Stimulated activated CD4-positive, alpha-beta T cell treated with anti-CD3 and anti-CD28 coated beads, Interleukin-12 subunit alpha, Interleukin-12 subunit beta, amount 100 ng/mL, for 48 hours (primary cell): ENCODE data around the gene GSTO2.

Source experiments
- DNase-seq, 3 donors: peaks; one replicate each; pipeline ENCODE4 v3.0.0-alpha.2; 2020; ENCODE audit warnings: low read depth in 2 of 3, low spot score in 1 of 3

GSTO2 gene

DNA sequence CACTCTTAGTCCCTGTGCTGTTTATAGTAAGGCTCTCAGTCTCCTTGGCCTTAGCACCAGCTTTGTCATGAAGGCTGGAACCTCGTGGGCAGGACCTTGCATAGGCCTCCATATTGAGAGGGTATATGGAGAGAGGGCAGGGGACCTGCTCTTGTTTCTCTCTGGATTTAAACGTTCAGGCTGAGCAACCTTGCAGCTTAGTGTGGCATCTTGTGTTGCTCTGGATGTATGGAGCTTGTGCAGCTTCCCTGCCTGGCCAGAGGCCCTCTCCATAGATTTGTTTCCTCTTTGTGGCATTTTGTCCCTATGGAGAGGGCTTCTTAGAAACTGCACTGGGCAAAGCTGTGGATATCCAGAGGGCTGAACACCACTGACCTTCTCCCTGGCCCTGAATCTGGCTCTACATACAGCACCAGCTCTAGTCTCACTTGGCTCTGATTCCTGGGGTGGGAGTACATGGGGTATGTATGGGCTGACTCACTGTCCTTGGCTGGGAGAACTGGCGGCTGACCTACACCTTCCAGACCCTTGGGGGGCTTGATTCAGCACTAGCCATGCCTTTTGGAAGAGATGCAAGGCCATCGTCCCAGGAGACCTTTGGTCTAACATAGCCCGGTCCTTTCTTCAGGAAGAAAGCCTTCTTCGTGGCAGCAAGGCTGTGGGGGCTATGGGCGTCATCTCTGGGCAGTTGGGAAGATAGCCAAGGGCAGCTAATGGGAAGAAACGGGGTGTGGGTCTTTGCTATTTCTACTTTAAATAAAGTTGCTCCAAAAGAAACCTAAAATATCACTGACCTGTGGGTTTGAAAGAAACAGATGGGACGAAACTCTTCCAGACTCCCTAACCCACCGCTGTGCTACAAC is 38.8 kb downstream of the GSTO2 start:
- no peak for DNase-seq

DNA sequence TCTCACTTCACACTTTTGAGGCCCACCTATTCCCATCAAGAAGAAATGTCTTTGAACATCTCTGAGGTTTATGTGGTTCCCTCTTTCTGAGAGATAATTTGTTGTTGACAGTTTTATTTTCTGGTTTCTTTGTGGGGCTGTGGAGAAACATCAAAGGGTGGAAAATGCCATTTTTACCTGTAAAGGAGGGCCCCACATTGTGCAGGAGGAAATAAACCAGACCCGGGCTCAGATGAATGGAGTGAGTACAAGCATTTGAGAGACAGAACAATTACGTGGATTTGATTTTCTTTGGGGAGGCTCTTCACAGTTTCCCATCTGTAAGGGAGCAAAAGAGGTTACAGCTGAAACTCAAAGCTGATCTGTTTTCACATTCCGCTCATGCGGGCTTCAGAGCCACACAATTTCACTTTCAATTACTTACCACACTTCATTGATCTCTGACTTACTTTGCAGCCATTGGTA is 39.5 kb downstream of the GSTO2 start:
- DNase-seq: no peak

DNA sequence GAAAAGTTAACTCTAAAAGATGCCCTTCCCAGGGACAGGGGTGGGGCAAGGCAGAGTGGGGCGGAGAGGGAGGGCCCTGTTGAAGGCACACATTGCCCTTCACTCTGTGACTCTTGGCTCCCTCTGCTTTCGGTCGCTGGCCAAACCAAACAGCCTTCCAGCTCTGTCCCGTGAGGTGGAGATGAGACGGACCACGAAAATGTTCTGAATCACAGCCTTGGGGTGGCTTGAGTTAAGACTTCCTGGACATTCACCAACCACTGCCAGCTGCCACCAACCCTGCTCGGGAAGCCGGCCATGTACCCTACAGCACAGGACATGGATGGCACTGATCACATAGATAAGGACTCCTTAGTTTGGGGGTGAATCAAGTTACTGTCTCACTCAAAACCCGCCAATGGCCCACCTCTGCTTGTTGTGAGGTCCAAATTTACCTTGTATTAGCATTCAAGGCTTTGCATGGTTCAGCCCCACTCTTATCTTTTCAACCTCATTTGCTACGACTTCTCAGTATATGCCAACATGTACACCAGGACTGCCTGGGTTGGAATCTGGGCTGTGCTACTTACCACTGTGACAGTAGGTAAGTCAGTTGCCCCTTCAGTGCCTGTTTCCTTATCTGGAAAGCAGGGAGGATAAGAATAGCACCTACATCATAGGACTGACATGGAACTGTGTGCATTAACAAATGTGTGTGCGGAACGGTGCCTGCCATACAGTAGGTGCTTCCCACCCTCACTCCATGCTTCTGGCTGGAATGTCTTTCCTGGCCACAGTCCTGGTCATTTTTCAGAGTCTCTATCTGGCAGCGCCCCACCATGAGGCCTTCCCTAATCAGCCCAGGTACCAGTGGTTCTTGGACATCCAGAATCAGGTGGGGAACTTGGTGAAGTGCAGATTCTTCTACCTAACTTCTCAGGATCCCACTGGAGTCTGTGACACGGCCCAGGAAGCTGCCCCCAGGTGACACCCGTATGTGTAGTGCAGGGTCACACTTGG is 41.3 kb downstream of the GSTO2 start:
- DNase-seq: no peak

DNA sequence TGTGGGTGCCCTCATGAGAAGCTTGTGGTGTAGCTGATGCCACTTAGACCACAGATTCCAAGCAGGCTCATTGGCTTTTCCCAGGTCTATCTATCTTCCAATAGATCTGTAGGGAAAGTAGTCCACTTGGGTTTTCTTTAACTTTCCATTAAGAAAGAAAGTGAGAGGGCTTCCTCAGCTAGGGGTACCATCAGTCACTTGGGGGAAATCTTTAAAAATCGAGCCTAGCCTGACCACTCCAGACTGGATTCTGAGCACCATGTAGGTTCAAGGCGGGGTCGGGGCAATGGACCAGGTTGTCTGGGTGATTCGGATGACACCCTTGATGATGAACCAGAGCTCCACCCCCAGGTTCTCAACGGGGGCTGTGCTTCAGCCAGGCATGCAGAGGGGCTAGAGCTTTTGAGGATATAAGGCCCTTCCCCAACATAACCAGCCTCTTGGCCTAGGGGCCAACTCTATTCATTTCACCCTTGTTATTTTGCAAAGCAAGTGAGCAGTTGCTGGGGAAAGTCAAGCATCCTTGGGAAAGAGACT is 42.3 kb downstream of the GSTO2 start:
- DNase-seq: no peak

DNA sequence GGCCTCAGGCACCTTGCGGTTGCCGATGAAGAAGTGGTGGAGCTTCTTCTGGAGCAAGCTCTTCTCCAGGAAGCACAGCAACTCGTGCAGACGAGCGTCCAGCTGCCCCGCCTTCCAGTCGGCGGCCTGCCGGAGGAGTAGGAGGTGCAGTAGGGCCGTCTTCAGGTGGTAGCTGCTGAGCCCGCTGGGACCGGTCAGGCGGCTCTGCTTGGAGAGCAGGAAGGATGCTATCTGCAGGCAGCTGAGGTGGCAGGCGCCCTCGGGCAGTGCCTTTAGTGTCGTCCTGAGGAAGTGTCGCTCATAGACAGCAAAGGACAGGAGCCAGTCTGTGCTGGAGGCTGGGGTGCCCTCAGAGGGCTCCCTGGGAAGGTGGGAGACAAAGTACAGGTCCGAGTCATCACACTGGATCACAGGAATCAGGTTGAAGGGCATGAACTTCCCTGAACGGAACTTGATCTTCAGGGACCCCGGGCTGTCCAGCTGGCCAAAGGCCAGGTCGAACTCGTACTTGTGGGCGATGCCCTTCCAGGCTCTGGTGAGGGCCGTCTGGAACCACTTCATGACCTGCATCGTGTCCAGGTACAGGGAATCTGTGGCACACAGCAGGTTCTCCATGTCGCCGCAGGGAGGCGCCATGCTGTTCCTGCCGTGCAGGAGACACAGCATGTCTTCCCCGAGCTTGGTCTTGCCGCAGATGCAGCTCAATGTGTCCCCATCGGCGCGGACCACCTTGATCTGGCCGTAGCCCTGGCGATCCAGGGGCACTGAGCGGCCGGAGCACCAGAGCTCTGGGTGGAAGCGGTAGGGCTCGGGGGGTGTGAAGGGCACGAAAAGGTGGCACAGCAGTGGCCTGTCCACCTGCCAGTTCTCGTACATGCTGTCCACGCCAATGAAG is 45.9 kb downstream of the GSTO2 start:
- no peak for DNase-seq

DNA sequence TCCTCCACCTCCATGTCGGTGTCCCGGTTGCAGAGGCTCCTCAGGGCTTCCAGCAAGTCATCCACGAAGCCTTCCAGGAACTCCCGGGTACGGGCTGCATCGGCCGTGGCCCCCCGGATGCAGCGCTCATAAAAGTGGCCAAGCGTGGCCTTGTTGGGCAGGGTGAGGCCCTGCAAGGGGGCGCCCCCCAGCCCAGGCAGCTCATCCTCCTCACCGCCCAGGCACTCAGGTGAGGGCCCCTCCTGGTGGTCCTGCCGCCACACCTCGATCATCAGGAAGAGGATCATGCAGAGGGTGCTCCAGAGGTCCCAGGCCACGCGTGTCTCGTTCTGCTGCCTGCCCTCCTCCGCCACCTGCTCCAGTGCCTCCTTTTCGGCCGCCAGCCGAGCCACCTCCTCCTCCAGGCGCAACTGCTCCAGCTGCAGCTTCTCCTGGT is 46.5 kb downstream of the GSTO2 start:
- DNase-seq: no peak

DNA sequence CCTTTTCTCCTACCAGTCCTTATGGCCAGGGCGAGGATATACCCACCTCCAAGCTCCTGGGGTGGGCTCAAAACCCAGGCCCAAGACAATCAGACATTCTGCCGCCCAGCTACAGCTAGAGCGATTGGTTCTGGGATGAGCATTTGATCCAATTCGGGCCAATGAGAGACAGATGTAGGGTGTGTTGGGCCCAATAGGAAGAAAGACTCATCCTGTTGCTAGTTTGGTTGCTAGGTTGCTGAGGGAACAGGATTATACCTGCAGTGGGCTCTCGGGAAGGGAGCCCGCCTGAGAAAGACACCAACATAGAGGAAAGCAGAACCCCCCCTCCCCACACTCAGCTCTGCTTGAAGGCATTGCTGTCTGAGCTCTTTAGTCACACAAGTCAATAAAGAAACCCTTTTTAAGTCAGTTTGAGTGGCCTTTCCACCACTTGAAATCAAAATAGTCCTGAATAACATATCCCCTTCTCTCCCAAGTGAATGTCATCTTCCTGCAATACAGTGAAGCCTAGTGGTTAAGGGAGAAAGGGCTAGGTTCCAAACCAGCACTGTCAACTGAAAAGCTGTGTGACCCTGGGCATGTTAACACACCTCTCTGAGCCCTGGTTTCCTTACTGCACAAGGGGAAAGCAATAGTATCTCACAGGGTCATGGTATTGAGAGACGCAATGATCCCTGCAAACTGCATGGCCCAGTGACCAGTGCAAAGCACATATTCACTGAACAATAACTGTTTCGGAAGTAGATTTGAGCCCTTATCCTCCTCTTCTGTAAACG is 47.5 kb downstream of the GSTO2 start:
- no peak for DNase-seq

DNA sequence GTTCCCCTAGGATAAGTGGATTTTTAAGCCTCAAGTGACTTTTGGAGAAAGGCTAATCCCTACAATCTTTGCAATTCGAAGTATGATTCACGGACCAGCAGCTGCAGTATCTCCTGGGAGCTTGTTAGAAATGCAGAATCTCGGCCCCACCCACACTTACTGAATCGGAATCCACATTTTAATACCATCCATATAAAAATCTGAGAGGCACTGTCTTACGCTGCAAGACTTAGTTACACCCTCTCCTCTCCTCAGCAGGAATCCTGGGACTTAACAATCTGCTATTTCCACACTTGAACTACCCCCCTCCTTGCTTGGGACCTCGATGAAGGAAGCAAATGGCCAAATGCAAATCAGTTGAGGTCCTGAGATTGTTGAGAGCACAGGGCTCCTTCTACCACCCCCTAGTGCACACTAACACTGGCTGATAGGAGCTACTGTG is 48.3 kb downstream of the GSTO2 start:
- no peak for DNase-seq

DNA sequence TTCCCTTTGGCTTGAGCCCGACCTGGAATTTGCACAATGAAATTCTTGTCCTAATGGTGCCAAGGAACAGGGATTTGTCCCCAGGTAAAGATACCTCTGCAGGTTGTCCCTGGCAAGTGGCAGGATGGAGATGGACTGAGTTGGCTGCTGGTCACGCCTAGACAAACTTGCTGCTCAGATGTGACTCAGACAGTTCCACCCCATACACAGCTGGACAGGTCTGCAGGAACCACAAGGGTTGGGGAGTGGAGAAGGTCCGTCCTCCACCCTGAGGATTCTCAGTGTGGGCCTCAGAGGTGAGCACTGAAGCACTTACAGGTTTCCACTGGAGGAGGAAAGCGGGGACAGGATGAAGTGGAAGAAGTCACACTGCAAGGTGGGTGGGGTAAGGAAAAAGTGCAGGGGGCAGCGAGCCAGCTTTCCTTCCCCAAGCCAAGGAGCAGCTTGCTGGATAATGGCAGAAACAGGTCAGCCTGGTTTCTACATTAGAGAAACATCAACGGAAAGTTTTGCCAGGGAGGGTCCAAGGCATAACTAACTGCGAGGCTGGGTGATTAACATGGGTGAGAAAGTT is 48.8 kb downstream of the GSTO2 start:
- DNase-seq: no peak

DNA sequence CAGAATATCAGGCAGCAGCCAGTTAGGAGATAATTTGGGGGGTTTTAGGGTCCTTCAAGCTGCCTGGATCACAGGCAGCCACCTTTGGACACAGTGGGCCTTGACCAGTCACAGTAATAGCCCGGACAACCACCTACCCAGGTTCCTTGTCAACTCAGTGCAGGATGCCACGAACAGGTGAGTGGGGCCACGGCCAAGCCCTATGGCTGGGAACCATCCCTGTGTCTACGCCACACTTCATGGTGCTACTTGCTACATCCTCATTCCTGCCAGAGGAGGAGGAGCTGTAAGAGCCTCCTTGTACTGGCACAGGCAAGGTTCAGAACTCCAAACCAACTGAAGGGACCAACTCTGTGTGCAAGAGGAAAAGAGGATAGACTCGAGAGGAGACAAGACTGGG is 49.3 kb downstream of the GSTO2 start:
- DNase-seq: no peak

DNA sequence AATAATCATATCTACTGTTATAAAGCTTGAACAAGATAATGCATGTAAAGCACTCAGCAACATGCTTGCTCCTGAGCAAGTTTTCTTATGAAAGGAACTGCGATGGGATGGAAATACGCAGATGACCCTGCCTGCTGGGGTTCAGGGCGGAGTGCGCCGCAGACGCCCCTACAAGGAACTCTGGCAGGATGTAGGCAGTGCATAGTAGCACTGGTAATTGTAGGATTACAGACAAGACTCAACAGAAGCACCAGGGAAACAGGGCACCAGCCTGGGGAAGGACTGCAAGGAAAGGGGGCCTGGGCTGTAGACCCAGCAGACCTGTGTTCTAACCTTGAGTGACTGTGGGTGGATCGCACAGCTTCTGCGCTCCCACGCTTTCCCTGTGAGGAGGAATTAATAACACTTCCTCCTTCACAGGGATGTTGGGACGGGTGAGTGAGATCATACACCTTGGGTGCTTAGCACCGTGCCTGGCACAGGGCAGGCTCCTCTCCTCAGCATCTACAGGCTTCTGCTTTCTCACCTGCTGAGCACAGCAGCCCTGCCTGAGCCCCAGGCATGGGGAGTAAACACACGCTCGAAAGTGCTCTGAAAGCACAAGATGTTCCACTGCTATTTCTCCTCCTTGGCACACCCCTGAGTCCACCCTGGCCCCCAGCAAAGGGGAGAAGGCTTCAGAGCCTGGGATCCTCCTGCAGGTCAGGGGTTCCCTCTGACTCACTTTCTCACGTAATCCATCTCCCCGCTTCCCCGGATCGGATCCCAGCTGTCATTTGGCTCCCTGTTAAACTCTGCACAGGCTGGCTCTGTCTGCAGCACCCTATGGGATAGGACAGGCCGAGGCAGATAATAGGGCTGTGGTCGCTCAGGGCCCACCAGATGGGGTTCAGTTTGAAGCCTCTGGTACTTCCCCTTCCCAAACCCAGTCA is 50.1 kb downstream of the GSTO2 start:
- no peak for DNase-seq

DNA sequence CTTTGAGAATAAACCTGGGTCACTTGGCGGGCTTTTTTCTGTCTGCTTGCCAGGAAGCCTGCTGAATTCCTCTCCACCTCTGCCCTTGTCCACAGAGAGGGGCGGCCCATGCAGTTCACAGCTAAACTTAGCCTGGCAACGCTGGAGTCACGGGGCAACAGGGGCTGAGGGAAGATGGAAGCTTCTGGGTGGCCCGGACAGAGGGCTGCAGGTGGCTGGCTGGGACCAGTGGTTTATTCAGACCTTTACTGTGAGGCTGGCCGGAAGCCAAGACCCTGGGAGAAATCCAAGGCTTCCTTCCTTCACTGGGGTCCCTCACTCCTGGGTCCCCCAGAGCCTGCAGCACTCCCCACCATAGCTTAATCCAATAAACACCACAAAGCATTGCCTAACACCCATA is 52.2 kb downstream of the GSTO2 start:
- no peak for DNase-seq

DNA sequence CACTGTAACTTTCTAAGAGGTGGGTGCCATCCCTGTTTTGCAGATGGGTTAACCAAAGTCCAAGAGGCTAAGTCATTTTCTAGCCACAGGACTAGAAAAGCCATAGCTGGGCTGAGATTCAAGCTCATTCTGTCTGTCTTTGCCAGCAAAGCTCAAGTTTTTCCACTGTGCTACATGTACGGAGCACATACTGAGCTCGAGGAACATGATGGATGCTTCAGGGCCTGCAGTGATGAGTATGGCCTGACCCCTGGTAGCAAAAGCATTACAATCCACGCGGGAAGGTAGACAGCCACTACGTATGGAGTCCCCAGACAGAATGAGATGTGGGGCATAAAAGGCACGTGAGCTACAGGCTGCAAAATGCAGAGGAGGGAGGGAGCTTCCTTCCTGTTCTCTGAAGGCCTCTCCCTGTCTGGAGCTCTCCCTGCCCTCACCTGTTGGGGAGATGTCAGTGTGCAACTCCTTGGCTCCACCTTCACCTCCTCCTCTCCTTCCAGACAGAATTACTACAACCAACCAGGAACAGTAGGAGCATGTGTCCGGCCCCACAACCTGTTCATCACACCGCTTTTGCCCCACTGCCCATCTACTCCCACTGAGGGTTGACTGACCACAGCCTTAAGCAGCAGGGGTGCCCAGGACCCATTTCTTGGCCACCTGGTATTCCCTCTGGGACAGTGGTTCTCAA is 52.9 kb downstream of the GSTO2 start:
- DNase-seq: no peak

DNA sequence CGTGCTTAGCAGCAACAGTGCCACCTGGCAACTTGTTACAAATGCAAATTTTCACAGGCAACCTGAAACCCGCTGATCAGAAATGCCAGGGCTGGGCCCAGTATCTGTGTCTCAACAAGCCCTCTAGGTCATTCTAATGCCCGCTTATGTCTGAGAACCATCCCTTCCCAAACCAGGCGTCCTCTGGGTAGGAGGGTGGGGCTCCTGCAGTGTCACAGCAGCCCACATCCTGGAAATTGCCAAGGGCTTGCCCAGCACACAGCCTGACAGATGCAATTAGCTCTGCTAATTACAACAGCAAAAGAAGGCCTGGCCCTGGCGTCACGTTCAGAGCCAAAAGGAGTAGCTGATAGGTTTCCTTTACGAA is 53.4 kb downstream of the GSTO2 start:
- no peak for DNase-seq

DNA sequence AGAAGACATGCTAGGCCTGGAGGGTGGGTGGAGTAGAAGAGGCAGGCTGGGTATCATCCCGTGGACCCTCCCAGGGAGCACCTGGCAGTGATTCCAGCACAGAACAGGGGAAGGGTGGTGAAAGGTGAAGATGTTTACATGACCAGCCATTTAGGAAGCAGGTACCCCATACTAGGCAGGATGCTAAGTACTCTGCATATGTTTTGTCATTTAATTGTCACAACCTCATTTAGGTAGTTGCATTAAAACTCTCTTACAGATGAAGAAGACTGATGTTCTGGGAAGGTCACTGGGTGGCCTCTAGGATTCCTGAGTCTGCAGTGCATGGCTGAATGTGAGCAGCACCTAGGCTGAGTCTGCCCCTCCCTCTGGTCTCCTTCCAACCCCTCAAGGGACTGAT is 54.1 kb downstream of the GSTO2 start:
- no peak for DNase-seq

DNA sequence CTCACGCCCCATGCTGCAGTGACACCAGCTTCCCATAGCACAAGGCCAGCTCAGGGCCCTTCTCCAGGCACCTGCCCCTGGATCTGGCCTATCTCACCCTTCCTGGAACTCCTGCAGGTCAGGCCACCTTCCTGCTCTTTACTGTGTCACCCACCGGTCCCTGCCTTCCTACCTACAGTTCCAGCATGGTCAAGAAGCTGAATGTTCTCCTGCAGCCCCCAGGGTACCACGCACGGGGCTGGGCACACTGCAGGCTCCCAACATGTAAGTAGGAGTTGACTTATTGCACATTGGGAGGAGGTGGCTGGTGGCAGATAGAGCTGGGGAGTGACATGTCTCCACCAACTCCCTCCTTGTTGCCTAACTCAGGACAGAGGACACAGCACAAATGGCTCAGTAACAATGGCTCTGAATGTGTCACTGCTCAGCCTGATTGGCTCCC is 54.8 kb downstream of the GSTO2 start:
- no peak for DNase-seq

DNA sequence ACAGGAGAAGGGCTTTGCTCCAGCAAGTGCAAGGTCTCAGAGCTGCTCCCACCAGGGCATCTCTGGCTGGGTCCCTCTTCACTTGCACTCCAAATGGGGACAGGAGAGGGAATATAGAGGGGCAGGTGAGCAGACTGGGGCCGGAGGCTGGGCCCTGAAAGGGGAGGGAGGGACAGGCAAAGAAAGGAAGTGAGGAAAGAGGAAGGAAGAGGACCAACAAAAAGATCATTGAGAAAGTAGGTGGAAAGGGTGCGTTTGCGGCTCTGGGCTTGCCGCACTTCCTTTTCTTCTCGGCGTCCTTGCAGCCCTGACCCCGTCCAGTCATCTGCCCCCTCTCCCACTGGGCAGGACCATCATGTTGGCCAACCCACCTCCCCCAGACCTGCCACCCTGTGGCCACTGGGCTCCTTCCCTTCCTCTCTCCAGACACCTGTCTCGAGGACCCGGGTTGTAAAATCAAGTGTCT is 55.3 kb downstream of the GSTO2 start:
- no peak for DNase-seq

DNA sequence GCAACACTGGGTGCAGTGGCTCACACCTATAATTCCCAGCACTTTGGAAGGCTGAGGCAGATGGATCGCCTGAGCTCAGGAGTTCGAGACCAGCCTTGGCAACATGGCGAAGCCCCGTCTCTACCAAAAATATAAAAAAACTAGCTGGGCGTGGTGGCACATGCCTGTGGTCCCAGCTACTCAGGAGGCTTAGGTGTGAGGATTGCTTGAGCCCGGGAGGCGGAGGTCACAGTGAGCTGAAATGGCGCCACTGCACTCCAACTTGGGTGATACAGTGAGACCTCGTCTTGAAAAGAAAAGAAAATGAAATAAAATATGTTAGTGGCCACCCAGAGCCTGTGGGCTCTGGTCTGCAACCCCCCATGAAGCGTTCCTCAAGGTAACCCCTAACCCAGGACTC is 55.9 kb downstream of the GSTO2 start:
- DNase-seq: no peak
